Measurements from ENCODE around the gene DCHS2.

Gene DCHS2

DNA sequence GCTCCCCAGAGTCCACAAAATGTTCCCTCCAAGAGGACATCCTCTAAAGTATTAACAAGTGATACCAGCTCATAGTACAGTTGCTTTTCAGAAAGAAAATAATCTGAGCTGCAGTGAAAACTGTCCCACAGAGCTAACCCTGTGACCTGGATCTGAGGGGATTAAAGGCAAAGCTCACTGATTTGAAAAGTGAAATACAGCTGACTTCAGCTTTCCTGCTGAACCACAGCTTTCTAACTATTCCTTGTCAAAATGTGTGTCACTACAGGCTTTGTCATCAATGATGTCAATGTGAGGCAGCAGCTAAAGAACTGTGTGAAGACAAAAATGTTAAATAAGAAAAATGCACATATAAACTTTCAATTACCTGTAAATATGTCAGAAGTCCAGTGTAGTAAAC is 36.9 kb downstream of the DCHS2 start:
- no peaks in the 10 kb centered on the region for H3K9me3 ChIP-seq
- H3K27me3 ChIP-seq: no peaks in the 10 kb centered on the region
- no peak overlapping the region for H3K27ac ChIP-seq
- no peaks in the 10 kb centered on the region for H3K4me1 ChIP-seq (ENCODE audit: control insufficient read depth in 1 of 2, insufficient read depth in 1 of 2, low read depth in 1 of 2, low read length in 1 of 2)
- no peaks in the 10 kb centered on the region for H3K36me3 ChIP-seq
- TF ChIP-seq, protein P1, sequence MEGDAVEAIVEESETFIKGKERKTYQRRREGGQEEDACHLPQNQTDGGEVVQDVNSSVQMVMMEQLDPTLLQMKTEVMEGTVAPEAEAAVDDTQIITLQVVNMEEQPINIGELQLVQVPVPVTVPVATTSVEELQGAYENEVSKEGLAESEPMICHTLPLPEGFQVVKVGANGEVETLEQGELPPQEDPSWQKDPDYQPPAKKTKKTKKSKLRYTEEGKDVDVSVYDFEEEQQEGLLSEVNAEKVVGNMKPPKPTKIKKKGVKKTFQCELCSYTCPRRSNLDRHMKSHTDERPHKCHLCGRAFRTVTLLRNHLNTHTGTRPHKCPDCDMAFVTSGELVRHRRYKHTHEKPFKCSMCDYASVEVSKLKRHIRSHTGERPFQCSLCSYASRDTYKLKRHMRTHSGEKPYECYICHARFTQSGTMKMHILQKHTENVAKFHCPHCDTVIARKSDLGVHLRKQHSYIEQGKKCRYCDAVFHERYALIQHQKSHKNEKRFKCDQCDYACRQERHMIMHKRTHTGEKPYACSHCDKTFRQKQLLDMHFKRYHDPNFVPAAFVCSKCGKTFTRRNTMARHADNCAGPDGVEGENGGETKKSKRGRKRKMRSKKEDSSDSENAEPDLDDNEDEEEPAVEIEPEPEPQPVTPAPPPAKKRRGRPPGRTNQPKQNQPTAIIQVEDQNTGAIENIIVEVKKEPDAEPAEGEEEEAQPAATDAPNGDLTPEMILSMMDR (IDR thresholded peaks at IDR 0.05): no peak
- no peak overlapping the region for H3K4me3 ChIP-seq (ENCODE audit: low read depth in 1 of 2, low read length in 1 of 2)

DNA sequence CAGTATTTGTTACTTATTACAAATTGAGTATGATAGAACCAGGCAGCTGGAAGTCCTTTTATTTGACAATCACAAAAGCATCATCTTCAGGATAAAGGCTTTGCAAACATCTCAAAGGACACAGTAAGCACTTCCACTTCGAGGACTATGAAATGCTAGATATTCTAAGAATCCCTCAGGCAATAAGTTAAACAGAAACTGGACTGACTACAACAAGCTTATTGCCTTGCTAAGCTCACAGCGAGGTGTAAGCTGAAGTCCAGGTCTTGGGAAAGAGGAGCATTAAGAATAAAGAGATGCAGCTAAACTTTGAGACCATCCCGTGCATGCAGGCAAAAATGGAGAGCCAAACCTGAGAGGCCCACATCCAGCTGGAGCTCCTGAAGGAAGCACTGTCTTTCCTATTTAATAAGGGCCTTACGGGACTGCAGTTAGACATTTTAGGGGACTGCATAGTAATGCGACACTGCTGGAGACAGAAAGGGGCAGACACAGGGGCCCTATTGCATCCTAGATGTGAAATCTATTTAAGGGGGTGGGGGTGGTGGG is 38.7 kb downstream of the DCHS2 start:
- no peaks in the 10 kb centered on the region for H3K9me3 ChIP-seq
- TF ChIP-seq, protein P1 (IDR thresholded peaks at IDR 0.05): no peak
- no peaks in the 10 kb centered on the region for H3K27me3 ChIP-seq
- no peak overlapping the region for H3K27ac ChIP-seq
- no peaks in the 10 kb centered on the region for H3K36me3 ChIP-seq
- no peak overlapping the region for H3K4me3 ChIP-seq (ENCODE audit: low read depth in 1 of 2, low read length in 1 of 2)
- no peaks in the 10 kb centered on the region for H3K4me1 ChIP-seq (ENCODE audit: control insufficient read depth in 1 of 2, insufficient read depth in 1 of 2, low read depth in 1 of 2, low read length in 1 of 2)

DNA sequence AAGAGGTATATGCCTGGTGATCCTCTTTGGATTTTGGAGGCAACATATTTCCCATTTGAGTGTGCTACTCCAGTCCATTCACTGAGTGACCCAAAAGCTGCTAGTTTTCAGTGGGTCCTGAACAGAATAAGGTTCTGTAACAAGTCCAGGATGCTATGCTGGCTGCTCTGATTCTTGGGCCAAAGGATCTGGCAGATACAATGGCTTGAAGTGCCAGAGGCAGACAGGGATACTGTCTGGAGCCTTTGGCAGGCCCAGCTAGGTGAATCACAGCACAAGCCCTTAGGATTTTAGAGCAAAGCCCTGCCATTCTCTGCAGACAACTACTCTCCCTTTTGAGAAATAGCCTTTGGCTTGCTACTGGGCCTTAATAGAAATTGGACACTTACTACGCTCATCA is 40.6 kb downstream of the DCHS2 start:
- H3K36me3 ChIP-seq: no peaks in the 10 kb centered on the region
- H3K4me3 ChIP-seq (ENCODE audit: low read depth in 1 of 2, low read length in 1 of 2): no peak overlapping the region
- H3K9me3 ChIP-seq: no peaks in the 10 kb centered on the region
- no peaks in the 10 kb centered on the region for H3K27me3 ChIP-seq
- TF ChIP-seq, protein P1 (IDR thresholded peaks at IDR 0.05): no peak
- H3K27ac ChIP-seq: no peak overlapping the region
- no peaks in the 10 kb centered on the region for H3K4me1 ChIP-seq (ENCODE audit: control insufficient read depth in 1 of 2, insufficient read depth in 1 of 2, low read depth in 1 of 2, low read length in 1 of 2)

DNA sequence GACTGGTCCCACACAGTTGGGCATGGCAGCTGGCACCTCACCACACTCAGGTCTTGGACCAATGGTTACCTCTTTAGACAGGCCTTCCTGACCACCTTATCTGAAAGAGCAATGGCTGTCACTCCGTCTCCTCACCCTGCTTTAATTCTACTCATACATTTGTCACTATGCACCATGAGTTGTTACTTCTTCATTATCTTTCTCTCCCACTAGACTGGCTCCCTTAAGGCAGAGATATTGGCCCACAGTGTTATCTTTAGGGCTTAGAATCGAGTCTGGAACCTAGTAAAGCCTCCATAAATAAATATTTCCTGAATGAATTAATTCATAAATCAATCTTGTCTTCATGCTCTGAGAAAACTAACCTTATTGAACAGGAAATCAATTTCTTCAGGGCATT is 46.6 kb downstream of the DCHS2 start:
- Histone ChIP-seq H3K4me3 (ENCODE audit: low read depth in 1 of 2, low read length in 1 of 2) (no peak overlapping the region), H3K9me3 (no peaks in the 10 kb centered on the region), H3K27ac (no peak overlapping the region), H3K27me3 (no peaks in the 10 kb centered on the region), H3K4me1 (ENCODE audit: control insufficient read depth in 1 of 2, insufficient read depth in 1 of 2, low read depth in 1 of 2, low read length in 1 of 2) (no peaks in the 10 kb centered on the region), H3K36me3 (no peaks in the 10 kb centered on the region)
- TF ChIP-seq, protein P1 (IDR thresholded peaks at IDR 0.05): no peak

DNA sequence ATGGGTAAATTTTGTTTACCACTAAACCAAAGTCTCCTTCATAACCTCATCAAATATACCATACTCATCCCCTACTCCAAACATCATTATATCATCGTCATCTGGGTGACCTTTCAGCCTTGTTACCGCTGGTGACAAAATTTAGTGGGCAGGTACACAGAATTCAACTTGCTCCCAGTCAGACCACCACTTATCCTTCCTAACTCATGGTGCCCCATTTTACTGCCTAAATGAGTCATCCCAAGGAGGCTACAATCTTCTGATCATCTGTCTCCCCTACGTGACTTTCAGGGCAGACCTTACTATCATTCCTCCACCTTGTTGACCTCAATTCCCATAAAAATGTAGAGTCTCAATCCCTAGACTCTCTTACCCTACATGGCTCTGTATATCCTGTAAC is 49.6 kb downstream of the DCHS2 start:
- H3K9me3 ChIP-seq: no peaks in the 10 kb centered on the region
- H3K27me3 ChIP-seq: no peaks in the 10 kb centered on the region
- H3K4me1 ChIP-seq (ENCODE audit: control insufficient read depth in 1 of 2, insufficient read depth in 1 of 2, low read depth in 1 of 2, low read length in 1 of 2): no peaks in the 10 kb centered on the region
- TF ChIP-seq, protein P1 (IDR thresholded peaks at IDR 0.05): no peak
- H3K27ac ChIP-seq: no peak overlapping the region
- no peak overlapping the region for H3K4me3 ChIP-seq (ENCODE audit: low read depth in 1 of 2, low read length in 1 of 2)
- no peaks in the 10 kb centered on the region for H3K36me3 ChIP-seq

DNA sequence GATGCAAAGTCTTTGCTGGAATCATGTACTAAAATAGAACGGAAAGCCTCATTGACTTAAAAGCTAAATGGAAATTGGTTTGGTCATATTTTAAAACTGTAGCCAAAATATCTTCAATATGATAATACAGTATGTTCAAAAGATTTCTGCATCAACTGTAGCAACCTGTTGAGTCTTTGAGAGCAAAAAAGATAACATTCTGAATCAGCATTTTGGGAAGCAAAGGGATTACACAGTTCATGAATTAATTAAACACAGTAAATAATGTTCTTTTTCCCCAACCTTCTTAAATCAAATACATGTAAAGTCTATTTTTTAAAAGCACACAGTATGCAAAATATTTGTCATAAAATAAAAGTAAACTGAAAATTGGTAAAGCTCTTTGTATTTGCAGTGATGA is 50.5 kb downstream of the DCHS2 start:
- TF ChIP-seq, protein P1 (IDR thresholded peaks at IDR 0.05): no peak
- H3K4me1 ChIP-seq (ENCODE audit: control insufficient read depth in 1 of 2, insufficient read depth in 1 of 2, low read depth in 1 of 2, low read length in 1 of 2): no peaks in the 10 kb centered on the region
- H3K27ac ChIP-seq: no peak overlapping the region
- H3K9me3 ChIP-seq: no peaks in the 10 kb centered on the region
- H3K27me3 ChIP-seq: no peaks in the 10 kb centered on the region
- no peaks in the 10 kb centered on the region for H3K36me3 ChIP-seq
- no peak overlapping the region for H3K4me3 ChIP-seq (ENCODE audit: low read depth in 1 of 2, low read length in 1 of 2)
